Fibroblast of skin of scalp (primary cell): ENCODE data around the gene PIGR.

Source experiments
- DNase-seq: peaks from one replicate; pipeline ENCODE4 v3.0.0-alpha.2; 2013

PIGR gene

DNA sequence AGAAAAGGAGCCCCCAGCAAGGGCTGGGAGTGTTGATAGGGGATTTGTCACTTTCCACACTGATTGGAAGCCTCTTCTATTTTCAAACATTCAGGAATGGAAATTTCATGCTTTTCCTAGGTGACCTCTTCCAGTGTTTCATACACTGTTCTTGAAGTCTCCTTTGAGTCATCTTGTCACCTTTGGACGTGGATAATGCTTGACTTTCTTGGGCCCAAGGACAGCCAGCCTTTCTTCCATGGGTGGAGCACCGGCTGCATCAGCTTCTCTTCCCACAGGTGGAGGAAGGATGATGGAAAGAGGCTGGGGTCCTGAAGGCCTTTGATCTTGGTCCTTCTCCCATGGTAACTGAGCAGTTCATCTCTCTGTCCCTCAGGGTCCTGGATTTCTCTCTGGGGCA, 11.9 kb upstream of the PIGR start:
- no peak for DNase-seq

DNA sequence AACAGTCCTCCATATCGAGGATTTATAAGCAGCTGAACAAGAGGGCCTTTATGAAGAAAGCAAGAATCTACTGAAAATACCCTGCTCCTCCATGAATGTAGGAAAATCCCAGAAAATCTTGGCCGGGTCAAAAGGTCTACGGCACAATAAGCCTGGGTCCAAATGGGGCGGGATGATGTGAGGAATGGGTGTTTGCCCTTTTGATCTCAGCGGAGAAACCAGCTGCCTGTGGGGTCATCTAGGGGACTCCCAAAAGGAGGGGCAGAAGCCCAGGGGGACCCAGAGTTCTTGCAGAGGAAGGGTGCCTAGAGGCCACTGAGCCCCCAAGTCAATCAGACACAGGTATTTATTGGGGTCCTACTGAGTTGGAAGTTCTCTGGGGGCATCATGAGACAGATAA, 11.4 kb upstream of the PIGR start:
- no peak for DNase-seq

DNA sequence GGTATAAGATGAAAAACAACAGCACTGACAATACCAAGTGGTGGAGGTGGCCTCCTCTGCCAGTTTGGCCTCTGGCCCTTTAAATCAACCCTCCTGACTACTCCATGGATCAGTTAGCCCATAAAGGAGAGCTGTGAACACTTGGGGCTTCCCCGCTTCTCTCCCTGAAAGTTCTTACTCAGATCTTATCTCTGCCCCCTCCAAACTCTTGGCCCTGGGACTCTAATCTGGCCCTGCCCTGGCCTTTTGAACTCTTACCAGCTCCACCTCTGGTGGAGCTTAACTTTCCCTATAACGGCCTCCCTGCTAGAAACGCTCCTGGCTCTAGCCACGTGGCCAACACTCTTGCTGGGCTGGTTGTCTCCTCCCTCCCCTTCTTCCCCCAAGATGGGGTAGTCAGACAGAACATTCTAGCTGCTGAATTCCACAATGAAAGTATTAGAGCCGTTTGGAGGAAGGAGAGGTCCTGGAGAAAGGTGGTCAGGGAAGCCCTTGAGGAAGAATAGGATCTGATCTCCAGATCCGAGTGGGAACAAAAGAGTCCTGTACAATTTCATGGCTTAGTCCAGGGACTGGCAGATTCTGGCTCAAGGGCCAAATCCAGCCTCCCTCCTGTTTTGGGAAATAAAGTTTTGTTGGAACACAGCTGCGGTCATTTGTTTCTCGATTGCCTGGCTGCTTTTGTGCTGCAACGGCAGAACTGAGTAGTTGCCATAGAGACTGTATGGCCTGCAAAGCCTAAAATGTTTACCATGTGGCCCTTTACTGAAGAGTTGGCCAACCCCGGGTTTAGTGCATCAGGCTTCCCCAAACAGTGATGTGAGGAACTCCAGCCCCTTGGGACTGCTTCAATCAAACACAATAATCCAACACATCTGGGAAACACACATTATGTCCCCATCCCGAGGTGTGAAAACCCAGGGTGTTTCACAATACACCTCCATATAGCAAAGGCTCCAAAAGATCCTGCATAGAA, 9.5 kb upstream of the PIGR start:
- no peak for DNase-seq

DNA sequence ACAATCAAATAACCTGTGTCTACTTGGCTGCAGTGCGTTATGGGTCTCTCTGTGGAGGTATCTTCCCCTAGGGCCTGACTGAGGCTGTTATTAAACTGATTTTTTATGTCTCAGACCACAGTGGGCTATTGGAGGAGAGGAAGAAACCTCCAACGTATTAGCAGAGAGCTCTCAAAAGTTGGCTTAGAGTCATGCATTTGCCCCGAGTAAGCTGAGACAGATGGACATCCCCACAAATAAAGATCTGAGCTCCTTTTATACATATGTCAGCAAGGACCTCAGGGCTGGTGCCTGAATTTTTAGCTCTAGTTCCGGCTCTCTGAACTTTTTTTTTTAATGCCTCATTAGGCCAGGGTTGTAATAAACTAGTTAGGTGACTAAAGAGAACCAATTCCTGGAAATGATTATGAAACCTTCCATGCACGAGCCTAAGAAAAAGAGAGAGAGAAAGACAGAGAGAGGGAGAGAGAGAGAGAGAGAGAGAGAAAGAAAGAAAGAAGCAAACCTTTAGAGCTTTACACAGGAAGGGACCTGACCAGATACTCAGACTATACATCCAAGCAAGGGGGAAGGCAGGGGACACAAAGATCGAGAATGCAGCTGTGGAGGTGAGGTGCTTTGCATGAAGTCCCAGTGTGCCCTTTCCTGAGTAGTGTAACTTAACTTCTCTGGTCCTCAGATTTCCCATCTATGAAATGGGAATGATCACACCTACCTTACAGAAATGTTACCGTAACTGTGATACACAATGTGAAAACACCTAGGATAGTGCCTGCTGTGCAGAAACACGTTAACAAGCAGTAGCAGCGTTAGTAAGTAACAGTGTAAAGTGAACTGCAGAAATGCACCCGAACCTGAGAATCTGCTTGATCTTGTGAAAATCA, 8.4 kb upstream of the PIGR start:
- DNase-seq = no peak

DNA sequence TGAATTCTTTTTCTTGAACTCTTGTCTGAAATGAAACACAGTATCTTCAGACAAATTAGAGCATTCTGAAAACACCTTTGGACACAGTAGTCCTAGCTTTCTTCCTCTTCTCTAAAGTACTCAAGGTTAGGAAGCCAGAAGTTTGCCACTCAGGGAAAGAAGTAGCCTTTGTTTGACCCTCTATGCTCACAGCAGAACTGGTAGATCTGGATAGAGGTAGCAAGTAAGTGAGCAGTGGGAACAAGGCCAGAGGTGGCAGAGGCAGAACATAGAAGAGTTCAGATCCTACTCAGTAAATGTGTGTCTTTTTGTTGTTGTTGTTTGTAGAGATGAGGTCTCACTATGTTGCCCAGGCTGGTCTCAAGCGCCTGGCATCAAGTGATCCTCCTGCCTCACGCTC, 7.4 kb upstream of the PIGR start:
- DNase-seq = no peak

DNA sequence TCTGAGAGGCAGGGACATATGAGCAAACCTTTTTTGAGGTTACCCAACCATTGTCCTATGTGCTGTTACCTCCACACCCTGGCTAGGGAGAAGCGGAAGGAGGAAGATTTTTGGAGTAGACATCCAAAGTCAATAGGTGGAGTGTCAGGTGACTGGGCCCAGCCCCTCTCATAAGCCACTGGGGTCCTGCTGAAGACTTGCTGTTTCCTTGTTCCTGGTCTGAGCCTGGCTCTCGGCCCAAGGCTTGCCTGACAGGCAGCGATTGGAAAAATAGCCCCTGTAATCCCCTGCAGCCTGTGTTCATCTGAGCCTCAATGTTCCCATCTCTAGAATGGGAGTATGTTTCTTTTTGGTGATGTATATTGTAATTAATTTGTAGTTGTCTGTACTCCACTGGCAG, 6.9 kb upstream of the PIGR start:
- DNase-seq = no peak

DNA sequence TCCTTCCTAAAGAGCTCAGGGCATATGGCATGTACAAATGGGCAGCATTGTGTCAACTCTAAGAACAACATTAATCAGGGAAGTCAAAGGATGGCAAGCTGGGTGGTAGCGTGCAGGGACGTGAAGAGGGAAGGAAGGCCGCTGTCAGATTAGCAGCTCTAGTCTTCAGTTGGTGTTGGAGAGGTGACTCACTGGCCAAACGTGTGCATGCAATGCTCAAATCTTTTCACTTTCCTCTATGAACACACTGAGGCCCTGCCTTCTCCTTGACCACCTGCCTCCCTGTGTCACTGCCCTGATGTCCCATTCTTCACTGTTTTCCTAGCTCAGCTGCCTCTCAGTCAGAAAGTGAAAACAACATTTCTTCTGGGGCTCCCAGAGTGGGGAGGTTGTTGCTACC, 5.9 kb upstream of the PIGR start:
- no peak for DNase-seq

DNA sequence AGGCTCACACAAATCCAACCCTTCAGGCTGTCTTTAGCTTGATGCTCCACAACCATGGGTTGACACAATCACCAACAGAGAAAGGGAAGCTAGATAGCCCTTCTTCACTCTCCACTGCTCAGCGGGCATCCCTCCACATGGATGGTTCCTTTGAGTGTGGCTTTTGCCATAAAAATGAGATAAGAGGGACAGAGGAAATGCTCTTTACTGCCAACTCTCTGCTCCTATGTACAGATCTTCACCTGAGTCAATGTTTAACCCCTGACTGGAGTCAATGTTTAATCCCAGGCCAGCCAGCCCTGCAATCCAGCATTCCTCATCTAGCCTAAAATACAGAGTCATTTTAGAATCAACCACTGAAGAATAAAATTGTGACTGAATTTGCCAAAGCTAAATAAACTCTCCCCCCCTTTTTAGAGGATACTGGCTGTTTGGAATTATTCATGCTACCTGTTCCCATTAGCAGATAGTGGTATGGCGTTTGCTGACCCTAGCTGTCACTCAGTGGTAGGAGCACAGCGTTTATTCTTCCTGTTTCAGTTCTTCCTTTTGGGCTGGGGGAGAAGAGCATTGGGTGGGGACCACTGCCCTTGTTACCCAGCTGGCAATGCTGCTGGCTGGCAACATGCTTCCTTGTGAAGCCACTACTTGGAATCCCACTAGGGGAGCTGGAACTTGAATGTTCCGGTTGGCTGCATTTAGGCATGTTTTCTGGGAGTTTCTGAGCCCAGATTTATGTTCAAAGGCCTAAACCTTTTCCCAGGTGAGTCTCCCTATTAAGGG, 5.2 kb upstream of the PIGR start:
- DNase-seq = no peak

DNA sequence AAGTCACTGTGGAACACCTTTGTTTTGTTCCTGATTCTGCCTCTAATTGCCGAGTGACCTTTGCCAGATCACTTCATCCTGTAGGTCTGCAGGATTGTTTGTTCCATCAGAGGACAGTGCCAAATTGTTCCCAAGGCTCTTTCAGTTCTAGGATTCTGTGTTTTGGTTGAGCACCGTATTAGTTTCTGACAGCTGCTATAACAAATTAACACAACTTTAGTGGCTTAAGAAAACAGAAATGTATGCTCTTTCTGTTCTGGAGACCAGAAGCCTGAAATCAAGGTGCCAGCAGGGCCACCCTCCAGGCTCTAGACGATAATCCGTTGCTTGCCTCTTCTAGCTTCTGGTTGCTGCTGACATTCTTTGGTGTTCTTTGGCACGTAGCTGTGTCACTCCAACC, 3.4 kb upstream of the PIGR start:
- DNase-seq = no peak

DNA sequence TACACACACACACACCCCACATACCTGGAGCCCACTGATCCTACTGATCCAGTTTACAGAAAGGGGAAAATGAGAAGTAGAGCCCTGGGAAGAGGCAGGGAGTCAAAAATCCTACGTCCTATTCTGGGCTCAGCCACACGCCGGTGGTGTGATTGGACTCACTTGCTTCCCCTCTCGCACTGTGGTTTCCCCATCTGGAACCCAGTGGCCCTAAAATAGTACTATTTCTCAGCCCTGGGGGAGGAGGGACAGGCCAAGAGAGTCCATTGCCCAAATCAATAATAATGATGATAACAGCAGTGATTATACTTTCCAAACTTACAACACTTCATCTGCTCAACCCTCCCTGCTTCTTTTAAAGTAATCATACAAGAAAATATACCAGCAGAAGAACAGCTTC, 2.9 kb upstream of the PIGR start:
- no peak for DNase-seq

DNA sequence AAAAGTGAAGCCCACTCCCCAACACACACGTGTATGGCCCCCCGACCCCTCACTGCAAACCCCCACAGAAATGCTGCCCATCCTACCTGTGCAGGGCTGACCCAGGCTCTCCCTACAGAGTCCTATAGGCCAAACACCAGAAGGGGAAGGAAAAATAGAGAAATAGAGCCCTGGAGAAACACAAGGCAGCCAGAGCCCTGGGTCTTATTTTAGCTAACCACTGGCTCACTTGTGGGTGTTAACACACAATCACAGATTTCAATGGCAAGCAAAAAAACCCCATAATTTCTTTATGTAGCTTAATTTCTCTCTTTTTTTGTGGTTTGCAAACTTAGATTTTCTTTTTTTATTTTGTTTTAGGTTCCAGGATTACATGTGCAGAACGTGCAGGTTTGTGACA, 989 bp upstream of the PIGR start:
- no peak for DNase-seq

DNA sequence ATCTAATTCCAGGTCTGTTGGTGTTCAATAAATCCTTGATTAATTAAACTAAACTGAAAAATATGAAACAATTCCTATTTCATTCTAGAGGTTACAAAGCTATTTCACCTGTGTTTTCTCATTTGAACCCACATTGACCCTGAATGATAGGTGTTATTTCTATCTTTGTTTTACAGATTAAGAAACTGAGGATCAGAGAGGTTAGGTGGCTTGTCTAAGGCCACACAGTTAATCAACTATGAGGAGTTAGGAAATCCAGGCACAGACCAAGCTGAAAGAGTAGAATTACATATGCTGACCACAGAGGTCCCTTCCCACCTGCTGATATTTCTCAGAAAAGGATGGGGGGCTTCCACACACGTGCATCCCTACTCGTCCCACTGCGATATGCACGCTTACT, 487 bp downstream of the PIGR start:
- no peak for DNase-seq

DNA sequence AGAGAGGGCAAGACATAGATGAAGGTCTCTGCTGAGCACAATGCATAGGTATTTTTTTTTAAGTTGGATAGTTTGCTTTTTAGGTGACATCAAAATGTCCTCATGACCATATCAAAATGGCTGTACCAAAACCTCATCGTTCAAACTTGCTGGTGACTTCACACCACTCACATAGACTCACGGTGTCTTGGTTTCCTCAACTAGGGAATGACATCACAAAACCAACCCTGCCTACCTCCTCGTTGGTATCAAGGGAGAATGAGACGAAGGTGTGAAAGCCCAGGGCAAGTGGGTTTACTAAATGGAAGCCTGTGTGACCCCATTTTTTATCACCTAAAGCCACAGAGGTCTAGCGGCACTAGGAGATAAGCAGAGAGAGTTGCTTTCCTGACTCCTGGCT, 1.6 kb downstream of the PIGR start:
- DNase-seq = no peak

DNA sequence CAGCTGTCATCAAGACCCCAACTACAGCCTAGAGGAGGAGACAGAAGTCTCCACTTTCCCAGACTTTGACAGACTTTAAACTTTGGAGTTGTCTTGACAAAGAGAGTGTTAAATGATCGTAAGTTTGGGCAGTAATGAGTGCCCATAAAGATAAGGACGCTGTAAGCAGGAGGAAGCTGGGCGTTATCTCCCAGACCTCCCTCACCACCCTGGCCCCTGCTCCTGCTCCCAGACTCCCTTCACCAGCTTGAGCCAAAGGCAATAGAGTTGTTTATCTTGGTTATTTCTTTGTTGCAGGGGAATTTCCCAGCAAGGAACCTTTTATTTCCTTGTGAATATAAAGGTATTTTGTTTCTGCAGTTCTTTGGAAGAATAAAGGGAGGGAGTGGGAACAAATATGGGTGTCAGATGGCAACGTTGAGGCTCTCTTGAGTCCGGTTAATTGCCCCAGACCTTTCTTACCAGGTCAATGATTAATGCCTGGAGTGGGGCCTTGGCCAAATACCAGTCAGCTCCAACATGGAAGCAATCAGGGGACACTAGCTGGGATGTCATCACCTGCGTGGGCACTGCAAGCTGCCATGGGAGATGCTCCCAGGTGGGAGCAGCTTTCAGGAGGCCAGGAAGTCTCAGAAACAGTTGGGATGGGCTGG, 4.4 kb downstream of the PIGR start:
- DNase-seq = no peak

DNA sequence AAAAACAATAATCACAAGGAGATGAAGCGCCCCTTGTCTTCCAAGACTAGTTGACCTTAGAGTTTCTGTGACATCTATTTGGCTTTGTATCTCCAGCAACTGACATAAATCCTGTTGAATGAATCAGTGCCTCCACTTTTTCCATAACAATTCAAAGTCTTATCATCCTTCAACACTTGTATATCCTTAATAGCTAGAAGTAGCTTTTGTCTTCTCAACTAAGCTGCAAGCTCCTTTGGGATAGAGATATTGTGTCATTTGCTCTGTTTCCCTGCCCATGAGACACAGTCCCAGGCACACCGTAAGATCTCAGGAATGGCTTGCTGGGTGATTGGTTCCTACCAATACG, 5.7 kb downstream of the PIGR start:
- DNase-seq = no peak

DNA sequence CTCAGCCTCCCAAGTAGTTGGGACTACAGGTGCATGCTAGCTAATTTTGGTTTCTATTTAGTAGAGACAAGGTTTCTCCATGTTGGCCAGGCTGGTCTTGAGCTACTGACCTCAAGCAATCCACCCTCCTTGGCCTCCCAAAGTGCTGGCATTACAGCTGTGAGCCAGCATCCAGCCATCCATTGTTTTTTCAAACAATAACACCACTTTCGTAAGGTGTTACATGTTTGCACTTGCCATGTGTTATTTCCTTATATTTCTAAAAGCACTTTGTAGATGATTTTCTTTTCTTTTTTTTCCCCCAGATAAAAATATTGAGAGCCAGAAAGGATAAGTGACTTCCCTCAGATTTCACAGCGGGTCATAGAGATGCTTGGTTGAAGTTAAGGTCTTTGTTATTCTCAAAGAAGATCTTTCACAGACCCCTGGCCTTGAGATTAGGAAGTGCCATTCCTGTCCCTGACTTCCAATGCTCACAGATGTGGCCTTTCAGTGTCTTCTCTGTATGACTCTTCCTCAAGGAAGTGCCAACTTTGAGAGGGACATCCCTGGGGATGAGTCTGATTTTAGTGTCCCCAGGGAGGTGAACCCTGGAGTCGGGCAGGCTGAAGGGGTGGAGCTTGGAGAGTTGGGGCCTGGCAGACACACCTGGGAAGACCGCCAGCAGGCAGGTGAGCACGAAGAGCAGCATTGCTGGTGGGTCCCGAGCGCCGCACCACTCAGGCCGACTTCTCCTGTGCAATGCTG, 6.3 kb downstream of the PIGR start:
- no peak for DNase-seq

DNA sequence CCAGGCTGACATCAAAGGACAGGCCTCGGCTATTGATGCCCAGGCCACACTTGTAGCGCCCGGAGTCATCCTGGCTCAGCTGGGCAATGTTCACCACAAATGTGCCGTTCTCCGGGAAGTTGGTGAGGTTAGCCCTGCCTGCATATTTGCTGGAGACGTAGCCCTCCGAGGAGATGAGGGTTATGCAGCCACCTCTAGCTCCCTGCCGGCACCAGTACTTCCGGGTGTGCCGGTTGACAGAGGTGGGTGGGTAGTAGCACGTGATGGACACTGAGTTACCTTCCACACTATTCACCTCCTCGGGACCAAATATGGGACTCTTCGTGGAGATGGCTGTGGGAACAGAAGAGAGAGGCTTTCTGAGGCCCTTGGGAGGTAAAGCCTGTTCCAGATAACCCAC, 7.1 kb downstream of the PIGR start:
- DNase-seq = no peak

DNA sequence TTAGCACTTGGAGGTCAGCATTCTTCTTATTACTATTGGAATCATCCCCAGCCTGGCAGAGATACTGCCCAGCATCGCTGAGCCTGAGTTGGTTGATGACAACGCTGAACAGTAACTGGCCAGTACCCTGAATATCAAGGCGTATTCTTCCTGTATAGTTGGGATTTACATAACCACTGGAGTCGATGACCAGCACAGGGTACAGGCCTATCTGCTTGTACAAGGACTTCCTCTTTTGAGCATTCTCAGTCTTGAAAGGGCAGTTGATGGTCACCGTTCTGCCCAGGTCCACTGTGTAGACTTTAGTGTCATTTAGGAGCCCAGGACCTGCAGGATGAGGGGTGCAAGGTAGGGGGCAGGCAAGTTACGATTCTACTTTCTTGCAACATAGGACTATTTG, 8.8 kb downstream of the PIGR start:
- no peak for DNase-seq

DNA sequence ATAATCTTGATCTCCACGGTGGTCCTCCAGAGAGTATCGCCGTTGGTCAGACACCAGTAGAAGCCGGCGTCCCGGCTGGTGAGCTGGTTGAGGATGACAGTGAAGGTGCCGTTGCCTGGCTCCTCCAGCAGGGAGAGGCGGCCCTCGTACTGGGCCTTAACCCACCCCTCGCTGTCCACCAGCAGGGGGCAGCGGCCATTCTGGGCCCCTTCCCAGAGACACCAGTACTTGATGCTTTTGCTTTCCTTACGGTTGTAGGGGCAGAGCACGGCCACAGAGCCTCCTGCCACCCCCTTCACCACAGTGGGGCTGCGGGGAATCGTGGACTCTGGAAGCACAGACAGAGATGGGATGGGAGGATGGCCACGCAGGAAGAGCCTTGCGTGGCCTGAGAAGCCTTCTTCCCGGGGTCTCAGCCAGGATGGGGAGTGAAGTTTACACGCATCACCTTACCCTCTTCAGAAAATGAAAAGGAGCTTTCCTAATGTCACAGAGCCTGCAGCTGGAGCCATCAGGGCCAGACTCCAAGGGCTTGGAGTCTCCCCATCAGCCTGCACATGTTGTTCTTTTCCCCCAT, 10.7 kb downstream of the PIGR start:
- peak; percentile 24 for DNase-seq

DNA sequence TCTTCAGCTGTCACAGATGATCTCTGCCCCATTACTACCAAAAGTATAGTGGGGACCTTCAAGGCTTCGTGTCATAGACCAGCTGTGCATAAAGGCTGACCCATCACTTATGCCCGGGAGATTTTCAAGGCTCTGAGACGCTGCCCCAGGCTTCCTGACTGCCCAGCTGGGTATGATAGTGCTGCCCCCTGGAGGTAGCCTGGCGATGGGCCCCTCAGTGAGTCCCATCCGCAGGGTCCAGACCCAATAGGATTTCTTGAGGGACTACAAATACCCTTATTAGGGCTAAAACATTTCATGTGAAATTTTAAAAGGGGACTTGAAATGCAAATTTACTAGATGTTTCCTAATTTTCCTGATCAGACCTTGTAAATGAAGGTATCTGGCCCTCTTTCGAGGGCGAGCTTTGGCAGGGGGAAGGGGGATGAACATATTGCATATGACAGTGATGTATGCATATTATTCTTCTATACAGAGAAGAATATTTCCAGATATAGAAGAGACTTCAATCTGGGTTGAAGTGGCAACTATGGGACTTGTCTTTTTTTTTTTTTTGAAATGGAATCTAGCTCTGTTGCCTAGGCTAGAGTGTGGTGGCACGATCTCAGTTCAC, 12.8 kb downstream of the PIGR start:
- no peak for DNase-seq

DNA sequence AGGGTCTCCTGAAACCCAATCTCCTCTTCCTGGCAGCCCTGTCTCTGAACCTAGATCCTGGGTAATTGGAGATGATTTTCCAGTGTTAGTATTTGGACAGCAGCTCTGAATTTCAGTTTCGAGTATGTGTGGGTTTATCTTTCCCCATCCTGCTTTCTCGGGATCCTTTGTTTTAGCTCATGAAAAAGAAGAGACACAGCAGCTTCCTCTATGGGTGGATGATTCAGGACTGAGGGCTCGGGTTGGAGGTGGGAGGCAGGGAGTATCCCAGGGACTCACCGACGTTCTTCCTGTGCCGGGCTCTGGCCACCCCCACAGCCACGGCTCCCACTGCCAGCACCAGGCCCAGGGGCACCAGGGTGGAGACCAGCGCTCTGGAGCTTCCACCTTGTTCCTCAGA, 14.1 kb downstream of the PIGR start:
- DNase-seq = no peak
